Lower leg skin (tissue), 3 donors: ENCODE data around the gene SMIM23.

Experiments
- CTCF ChIP-seq, 3 donors: fragments of 450-650 bp; IDR thresholded peaks; one replicate each; pipeline ENCODE4 v1.5.1; 2016; ENCODE audit warnings: antibody characterized with exemption in 3 of 3, mild to moderate bottlenecking in 3 of 3, moderate library complexity in 2 of 3
- POLR2A ChIP-seq, 2 donors: fragments of 450-650 bp; IDR thresholded peaks; one replicate each; pipeline ENCODE4 v1.6.1; 2016 to 2017; ENCODE audit warnings: antibody characterized with exemption in 2 of 2, mild to moderate bottlenecking in 1 of 2, moderate library complexity in 1 of 2

GRCh38 chr5:171806976-171807747, 21.5 kb downstream of the SMIM23 start:
- TF ChIP-seq CTCF (IDR thresholded peaks at IDR 0.05) = no peak
- TF ChIP-seq POLR2A (IDR thresholded peaks at IDR 0.05) = no peak
